HG03442 (cell line): ENCODE data around the gene C14orf132.
"Not testable (repeated sequence)": the region's sequence is repeated elsewhere in the genome, so short reads cannot be mapped to it uniquely, and the experiment has no call there.

ENCODE experiments used
- ATAC-seq: cut with Tn5 transposase; IDR thresholded peaks from one replicate; pipeline ENCODE4 v1.9.1; 2021; ENCODE audit warnings: mild to moderate bottlenecking, moderate library complexity; ENCODE audit not compliant: unreplicated experiment

Gene C14orf132

GRCh38 chr14:96038920-96039632, at the start of gene C14orf132:
TSS of gene C14orf132 (plus strand) at chr14:96039362. CDS start at chr14:96039501, 139 bp downstream.
- no peak for ATAC-seq

- ATAC-seq: no peak
Observed at GRCh38 chr14:95993768-95994592, 45.2 kb upstream of the C14orf132 start.

- ATAC-seq: no peak
Observed at GRCh38 chr14:95994593-95994928, 44.6 kb upstream of the C14orf132 start.

GRCh38 chr14:95998656-95999055, 40.5 kb upstream of the C14orf132 start:
- ATAC-seq: no peak

GRCh38 chr14:96001866-96002497, 37.2 kb upstream of the C14orf132 start:
- no peak for ATAC-seq

- ATAC-seq: no peak
Observed at GRCh38 chr14:96002498-96002884, 36.7 kb upstream of the C14orf132 start.

- no peak for ATAC-seq
Observed at GRCh38 chr14:96011131-96011530, 28.0 kb upstream of the C14orf132 start.

- no peak for ATAC-seq
Observed at GRCh38 chr14:96011607-96012006, 27.6 kb upstream of the C14orf132 start.

- not testable (repeated sequence) for ATAC-seq
Observed at GRCh38 chr14:96012757-96013156, 26.4 kb upstream of the C14orf132 start.

- ATAC-seq: no peak
Observed at GRCh38 chr14:96014176-96014575, 25.0 kb upstream of the C14orf132 start.

- no peak for ATAC-seq
Observed at GRCh38 chr14:96016501-96017160, 22.5 kb upstream of the C14orf132 start.

- no peak for ATAC-seq
Observed at GRCh38 chr14:96017882-96018281, 21.3 kb upstream of the C14orf132 start.

- ATAC-seq: no peak
Observed at GRCh38 chr14:96027431-96028355, 11.5 kb upstream of the C14orf132 start.

- no peak for ATAC-seq
Observed at GRCh38 chr14:96029089-96029645, 10.0 kb upstream of the C14orf132 start.

- no peak for ATAC-seq
Observed at GRCh38 chr14:96030108-96030760, 8.9 kb upstream of the C14orf132 start.

- ATAC-seq: no peak
Observed at GRCh38 chr14:96031691-96032090, 7.5 kb upstream of the C14orf132 start.

GRCh38 chr14:96035456-96035855, 3.7 kb upstream of the C14orf132 start:
- no peak for ATAC-seq

GRCh38 chr14:96037891-96038557, 1.1 kb upstream of the C14orf132 start:
- ATAC-seq: no peak

- ATAC-seq: no peak
Observed at GRCh38 chr14:96038558-96038919, 623 bp upstream of the C14orf132 start.
